Natural killer cell (primary cell): ENCODE results near the gene PANX2. TPM values are rescaled to one million over a fixed set of nuclear protein-coding genes. Genes with fewer than 3 reads are reported as not detected.

ENCODE experiments used
- ATAC-seq, 3 donors: fragments of 150-1000 bp in 2 of 3; fragments of 200-7000 bp in 1 of 3; cut with Tn5 transposase; 1 replicate in 1 of 3; 2 replicates in 2 of 3; pipeline ENCODE4 v1.10.0; 2021; ENCODE audit warnings: mild to moderate bottlenecking in 2 of 3, moderate library complexity in 2 of 3
- DNase-seq, 2 donors: peaks; one replicate each; pipeline versions ENCODE4 v3.0.0 to v3.0.0-alpha.2; 2013 to 2021; ENCODE audit warnings: mixed read lengths in 1 of 2
- H3K27ac ChIP-seq: one replicate; pipeline ENCODE4 v1.5.1; 2013; ENCODE audit warnings: mild to moderate bottlenecking, low read length
- H3K27me3 ChIP-seq: one replicate; pipeline ENCODE4 v1.6.1; 2013; ENCODE audit warnings: low read length; ENCODE audit not compliant: control insufficient read depth, insufficient read depth
- H3K36me3 ChIP-seq: one replicate; pipeline ENCODE4 v1.6.1; 2013; ENCODE audit warnings: low read length; ENCODE audit not compliant: control insufficient read depth, insufficient read depth
- H3K4me1 ChIP-seq: one replicate; pipeline ENCODE4 v1.6.1; 2013; ENCODE audit warnings: low read length; ENCODE audit not compliant: control insufficient read depth, insufficient read depth
- H3K4me3 ChIP-seq: one replicate; pipeline ENCODE4 v1.5.1; 2013; ENCODE audit warnings: low read length
- H3K9me3 ChIP-seq: one replicate; pipeline ENCODE4 v1.6.1; 2013; ENCODE audit warnings: low read length; ENCODE audit not compliant: control insufficient read depth, insufficient read depth
- H3K27ac Mint-ChIP-seq, 2 donors: one replicate each; pipeline ENCODE4 v1.8.0; 2022; ENCODE audit warnings: mild to moderate bottlenecking in 2 of 2, mixed read lengths in 2 of 2, moderate library complexity in 1 of 2
- H3K27me3 Mint-ChIP-seq, 2 donors: one replicate each; pipeline ENCODE4 v1.8.0; 2022; ENCODE audit warnings: low read depth in 2 of 2, mixed read lengths in 2 of 2
- H3K36me3 Mint-ChIP-seq: one replicate; pipeline ENCODE4 v1.8.0; 2022; ENCODE audit warnings: mixed read lengths
- H3K4me1 Mint-ChIP-seq, 2 donors: one replicate each; pipeline ENCODE4 v1.8.0; 2022; ENCODE audit warnings: mixed read lengths in 2 of 2
- H3K4me3 Mint-ChIP-seq: one replicate; pipeline ENCODE4 v1.8.0; 2022; ENCODE audit warnings: mild to moderate bottlenecking, moderate library complexity, mixed read lengths
- H3K9me3 Mint-ChIP-seq, 2 donors: one replicate each; pipeline ENCODE4 v1.8.0; 2022; ENCODE audit warnings: mixed read lengths in 2 of 2
- CTCF ChIP-seq: fragments of 200-600 bp; IDR thresholded peaks from one replicate; pipeline ENCODE4 v1.8.0; 2022; ENCODE audit warnings: antibody characterized with exemption
- WGBS: methylation state at CpG from one replicate; pipeline ENCODE4 v1.1.7; 2013; ENCODE audit warnings: missing lambda C conversion rate; ENCODE audit not compliant: insufficient coverage; 5-methylcytosine and 5-hydroxymethylcytosine counted together
- intact Hi-C: fragments of 100-400 bp; cut with micrococcal nuclease; formaldehyde crosslinking; loops from one replicate; pipeline ENCODE4 v1.14.2; 2022
- total RNA-seq, 4 donors: library from RNA; stranded (reverse); fragments of 120-200 nt in 1 of 4; gene quantifications; one replicate each; pipeline versions ENCODE4 v1.2.3 to v1.2.4, GENCODE V29; 2013 to 2022

PANX2 gene
- total RNA-seq, 3 donors from 2014 or later (not counting 1 experiment from before 2014, with no cell fraction given): 0.16 to 3.4 (median 0.27) TPM

- peak within 1 kb of the TSS; percentile 44 for H3K4me3 ChIP-seq
- intact Hi-C loops: loop anchor here (1.0 kb wide), 1 partner anchor 10 kb away; no protein-coding TSS in a partner anchor
- Mint-ChIP-seq H3K9me3 (no peaks in the 10 kb centered on the region), H3K27me3 (no peaks in the 10 kb centered on the region), H3K4me1 (peaks cover 24 to 30% of the 10 kb centered on the region in 2 donors), H3K4me3 (peak within 1 kb of the TSS; percentile 87), H3K36me3 (no peaks in the 10 kb centered on the region), H3K27ac (peak within 1 kb of the TSS; percentile 46 to 65)
- no peaks in the 10 kb centered on the region for H3K9me3 ChIP-seq
- no peak for TF ChIP-seq CTCF
- no peaks in the 10 kb centered on the region for H3K27me3 ChIP-seq
- H3K4me1 ChIP-seq: peaks cover 24% of the 10 kb centered on the region
- under 1% methylated on average over 105 of the region's 105 CpGs for WGBS
- H3K36me3 ChIP-seq: peaks cover 20% of the 10 kb centered on the region
- peak within 1 kb of the TSS; percentile 59 for H3K27ac ChIP-seq
- DNase-seq (peak; percentile 91 to 94), ATAC-seq (peak; percentile 91 to 95 (median 93))
These were observed 30.1 kb downstream of the PANX2 start, which contains the start of gene SELENOO for GRCh38 chr22:50200461-50201190. Gene SELENOO (plus strand): TSS chr22:50201011. CDS start chr22:50201037, 26 bp downstream.

DNA sequence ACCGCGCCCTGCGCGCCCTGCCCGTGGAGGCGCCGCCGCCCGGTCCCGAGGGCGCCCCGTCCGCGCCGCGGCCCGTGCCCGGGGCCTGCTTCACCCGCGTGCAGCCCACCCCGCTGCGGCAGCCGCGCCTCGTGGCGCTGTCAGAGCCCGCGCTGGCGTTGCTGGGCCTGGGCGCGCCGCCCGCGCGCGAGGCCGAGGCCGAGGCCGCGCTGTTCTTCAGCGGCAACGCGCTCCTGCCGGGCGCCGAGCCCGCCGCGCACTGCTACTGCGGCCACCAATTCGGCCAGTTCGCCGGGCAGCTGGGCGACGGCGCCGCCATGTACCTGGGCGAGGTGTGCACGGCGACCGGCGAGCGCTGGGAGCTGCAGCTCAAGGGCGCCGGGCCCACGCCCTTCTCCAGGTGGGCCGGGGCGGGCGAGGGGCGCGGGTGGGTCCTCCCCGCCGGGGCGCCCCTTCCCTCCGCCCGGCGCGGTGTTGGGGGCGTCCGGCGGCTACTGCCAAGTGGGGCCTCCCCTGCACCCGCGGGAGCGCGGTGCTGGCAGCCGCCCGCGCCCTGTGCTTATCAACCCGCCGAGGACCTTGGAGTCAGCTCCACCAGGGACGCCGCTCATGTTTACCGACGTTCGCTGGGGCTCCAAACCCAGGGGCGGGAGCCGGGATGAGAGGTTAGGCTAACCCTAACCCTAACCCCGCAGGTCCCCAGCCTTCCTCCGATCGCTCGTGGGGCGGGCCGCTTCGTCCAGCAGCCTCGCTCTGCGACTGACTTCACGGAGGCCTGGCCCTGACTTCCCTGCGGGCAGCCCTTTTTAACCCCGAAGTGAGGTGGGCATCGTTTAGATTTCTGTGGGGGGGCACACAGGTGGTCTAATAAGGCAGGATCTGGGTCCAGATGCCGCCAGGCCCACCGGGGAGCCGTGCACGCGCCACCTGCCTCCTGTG is 30.9 kb downstream of the PANX2 start:
- Mint-ChIP-seq H3K27me3 (no peaks in the 10 kb centered on the region), H3K36me3 (no peaks in the 10 kb centered on the region), H3K9me3 (no peaks in the 10 kb centered on the region), H3K4me3 (peak overlapping the region; percentile 87), H3K4me1 (peaks cover 24 to 30% of the 10 kb centered on the region in 2 donors), H3K27ac (no peak overlapping the region)
- 3% methylated on average over 115 of the region's 115 CpGs for WGBS
- intact Hi-C loops: no loop called here
- peaks cover 18% of the 10 kb centered on the region for H3K36me3 ChIP-seq
- H3K4me1 ChIP-seq: peaks cover 24% of the 10 kb centered on the region
- H3K4me3 ChIP-seq: peak overlapping the region; percentile 19
- DNase-seq: no peak
- no peak overlapping the region for H3K27ac ChIP-seq
- no peaks in the 10 kb centered on the region for H3K9me3 ChIP-seq
- peak; percentile 23 to 38 (median 35) for ATAC-seq
- no peaks in the 10 kb centered on the region for H3K27me3 ChIP-seq
- TF ChIP-seq CTCF: no peak

DNA sequence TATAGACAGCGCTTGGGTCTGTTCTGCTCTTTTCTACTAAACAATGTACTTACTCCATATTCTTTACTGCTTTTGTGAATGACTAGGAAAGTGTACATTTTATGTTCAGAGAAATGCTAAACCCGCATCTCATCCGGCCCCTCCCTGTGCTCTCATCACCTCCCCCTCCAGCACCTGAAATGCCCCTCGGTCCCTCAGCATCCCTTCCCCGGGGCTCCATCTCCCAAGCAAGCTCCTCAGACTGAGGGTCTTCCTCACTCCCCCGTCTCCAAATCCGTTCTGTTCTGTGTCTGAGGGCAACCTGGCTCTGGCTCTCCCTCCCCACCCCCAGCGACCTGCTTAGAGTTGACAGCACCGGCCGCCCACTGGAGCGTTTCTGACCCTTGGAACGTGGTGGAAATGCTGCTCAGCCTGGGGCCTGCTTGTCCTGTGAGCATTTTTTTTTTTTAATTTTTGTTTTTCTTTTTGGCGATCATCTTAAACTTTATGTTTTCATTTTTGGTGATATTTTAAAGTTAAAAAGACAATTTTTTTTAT is 31.7 kb downstream of the PANX2 start:
- H3K4me1 ChIP-seq: peaks cover 24% of the 10 kb centered on the region
- Mint-ChIP-seq H3K27ac (no peak overlapping the region), H3K4me3 (peak overlapping the region; percentile 87), H3K36me3 (no peaks in the 10 kb centered on the region), H3K4me1 (peaks cover 24 to 30% of the 10 kb centered on the region in 2 donors), H3K9me3 (no peaks in the 10 kb centered on the region), H3K27me3 (no peaks in the 10 kb centered on the region)
- H3K36me3 ChIP-seq: peaks cover 15% of the 10 kb centered on the region
- TF ChIP-seq CTCF: no peak
- no peak for DNase-seq
- H3K27me3 ChIP-seq: no peaks in the 10 kb centered on the region
- intact Hi-C loops: no loop called here
- H3K4me3 ChIP-seq: peak overlapping the region; percentile 19
- 87% methylated on average over 12 of the region's 13 CpGs for WGBS
- no peaks in the 10 kb centered on the region for H3K9me3 ChIP-seq
- H3K27ac ChIP-seq: no peak overlapping the region
- no peak for ATAC-seq
